MV-4-11 (cell line): Measurements from ENCODE around the gene DCBLD2.
"Not testable (repeated sequence)": the region's sequence is repeated elsewhere in the genome, so short reads cannot be mapped to it uniquely, and the experiment has no call there.

Experiments used
- DNase-seq: peaks from one replicate; lab custom pipeline; 2025; lab: John Stamatoyannopoulos, UW

DCBLD2 gene

GRCh38 chr3:98892263-98892662 lies 9.2 kb downstream of the DCBLD2 start:
- DNase-seq: no peak

GRCh38 chr3:98890965-98891910 lies 10.3 kb downstream of the DCBLD2 start:
- no peak for DNase-seq

GRCh38 chr3:98890181-98890835 lies 11.2 kb downstream of the DCBLD2 start:
- no peak for DNase-seq

- DNase-seq: no peak
Measured at GRCh38 chr3:98887684-98888083, 13.8 kb downstream of the DCBLD2 start.

GRCh38 chr3:98886525-98886924 lies 15.0 kb downstream of the DCBLD2 start:
- DNase-seq: no peak

- no peak for DNase-seq
Measured at GRCh38 chr3:98885851-98886250, 15.6 kb downstream of the DCBLD2 start.

- no peak for DNase-seq
Measured at GRCh38 chr3:98884675-98885371, 16.7 kb downstream of the DCBLD2 start.

- not testable (repeated sequence) for DNase-seq
Measured at GRCh38 chr3:98882614-98883333, 18.7 kb downstream of the DCBLD2 start.

GRCh38 chr3:98877132-98877531 lies 24.4 kb downstream of the DCBLD2 start:
- no peak for DNase-seq

- DNase-seq: no peak
Measured at GRCh38 chr3:98875535-98875934, 26.0 kb downstream of the DCBLD2 start.

- DNase-seq: no peak
Measured at GRCh38 chr3:98874602-98875249, 26.8 kb downstream of the DCBLD2 start.

- DNase-seq: no peak
Measured at GRCh38 chr3:98869391-98869790, 32.1 kb downstream of the DCBLD2 start.

- DNase-seq: not testable (repeated sequence)
Measured at GRCh38 chr3:98857971-98858370, 43.5 kb downstream of the DCBLD2 start.

- DNase-seq: not testable (repeated sequence)
Measured at GRCh38 chr3:98857258-98857657, 44.2 kb downstream of the DCBLD2 start.

- no peak for DNase-seq
Measured at GRCh38 chr3:98856724-98857123, 44.8 kb downstream of the DCBLD2 start.

GRCh38 chr3:98855806-98856400 lies 45.6 kb downstream of the DCBLD2 start:
- DNase-seq: no peak

GRCh38 chr3:98848108-98848507 lies 53.4 kb downstream of the DCBLD2 start:
- DNase-seq: no peak

GRCh38 chr3:98846101-98846500 lies 55.4 kb downstream of the DCBLD2 start:
- DNase-seq: no peak

GRCh38 chr3:98843266-98843959 lies 58.1 kb downstream of the DCBLD2 start:
- DNase-seq: no peak

- no peak for DNase-seq
Measured at GRCh38 chr3:98839846-98840245, 61.6 kb downstream of the DCBLD2 start.
